ENCODE measurements around the gene OTUB2.

- TF ChIP-seq CTCF (IDR thresholded peaks at IDR 0.05; ENCODE audit: low read depth, low read length, poor library complexity, severe bottlenecking) (no peak), EZH2phosphoT487 (IDR thresholded peaks at IDR 0.05; ENCODE audit: borderline replicate concordance, low read length) (no peak)
These were observed 20.6 kb downstream of the OTUB2 start for GRCh38 chr14:94046696-94047250.
